Measurements from ENCODE around the gene PRM2. TPM values are rescaled to one million over a fixed set of nuclear protein-coding genes. Genes with fewer than 3 reads are reported as not detected.

Gene PRM2
- total and polyA plus RNA-seq, 2 donors (not counting 1 experiment from before 2014, with no cell fraction given) = not detected

DNA sequence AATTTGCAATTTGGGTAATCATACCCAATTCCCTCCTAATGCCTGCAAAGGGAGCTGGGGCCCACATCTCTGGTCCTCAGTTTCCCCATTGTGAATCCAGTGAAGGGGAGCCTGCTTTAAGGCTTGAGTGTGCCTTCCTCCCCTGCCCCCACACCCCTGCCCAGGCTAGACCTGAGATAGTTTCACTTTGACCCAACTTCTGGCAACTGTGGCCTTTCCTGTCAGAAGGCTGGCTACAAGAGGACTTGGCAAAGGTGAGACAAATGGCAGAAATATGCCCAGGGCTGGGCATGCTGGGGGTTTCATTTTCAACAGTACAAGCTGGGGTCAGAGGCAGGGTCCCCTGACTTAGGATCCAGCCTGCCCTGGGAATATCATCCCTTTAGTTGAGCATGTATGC lies 30.3 kb downstream of the PRM2 start:
- no peak for DNase-seq (ENCODE audit: low read depth in 2 of 2)
- Histone ChIP-seq H3K9ac (ENCODE audit: insufficient read depth, low read length) (no peak overlapping the region), H3K9me3 (ENCODE audit: control insufficient read depth, insufficient read depth, low read depth, low read length) (no peaks in the 10 kb centered on the region), H3K27ac (ENCODE audit: insufficient read depth, low read length) (no peak overlapping the region), H3K4me1 (ENCODE audit: control insufficient read depth, extremely low read depth, insufficient read depth, low read length) (no peaks in the 10 kb centered on the region), H3K4me3 (replicated peaks in 1 of 4; ENCODE audit: control extremely low read depth in 1 of 4, insufficient read depth in 1 of 4, low read depth in 3 of 4, low read length in 4 of 4) (no peak overlapping the region), H3K79me2 (ENCODE audit: control insufficient read depth, insufficient read depth, low read length) (no peaks in the 10 kb centered on the region), H3K36me3 (ENCODE audit: control insufficient read depth, insufficient read depth, low read length) (no peaks in the 10 kb centered on the region), H3K4me2 (ENCODE audit: extremely low read depth, insufficient read depth, low read length) (no peak overlapping the region), H4K20me1 (ENCODE audit: control insufficient read depth, extremely low read depth, insufficient read depth, low read length) (no peaks in the 10 kb centered on the region), H3K27me3 (ENCODE audit: control insufficient read depth, insufficient read depth, low read length) (peaks cover 3% of the 10 kb centered on the region), H2AFZ (ENCODE audit: low read length) (no peak overlapping the region)
- TF ChIP-seq EZH2 (IDR thresholded peaks at IDR 0.05; ENCODE audit: low read length, missing control alignments) (no peak), CTCF (conservative IDR thresholded peaks at IDR 0.05 in 1 of 2, IDR thresholded peaks at IDR 0.05 in 1 of 2; ENCODE audit: low read depth in 1 of 2, low read length in 2 of 2) (no peak)

DNA sequence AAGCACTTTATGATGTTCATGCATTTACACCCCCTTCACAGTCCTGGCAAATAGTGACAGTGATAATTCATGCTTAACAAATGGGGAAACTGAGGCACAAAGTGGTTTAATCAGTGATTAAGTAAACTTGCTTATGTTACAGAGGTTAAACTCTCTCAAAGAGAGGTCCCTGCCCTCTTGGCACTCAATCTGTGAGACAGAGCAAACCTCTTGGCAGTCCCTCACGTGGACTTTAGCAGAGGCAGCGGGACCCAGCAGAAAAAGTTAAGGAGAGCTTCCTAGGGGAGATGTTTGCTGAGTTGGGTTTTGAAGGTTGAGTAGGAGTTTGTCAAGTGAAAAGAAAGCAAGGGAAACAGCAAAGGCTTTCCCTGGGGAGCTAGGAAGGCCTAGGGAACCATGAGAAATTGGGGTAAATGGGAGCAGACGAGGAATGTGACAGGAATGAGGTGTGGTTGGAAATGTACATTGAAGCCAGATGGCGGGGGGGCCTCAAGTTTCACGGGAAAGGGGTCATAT lies 31.0 kb downstream of the PRM2 start:
- no peak for DNase-seq (ENCODE audit: low read depth in 2 of 2)
- Histone ChIP-seq H2AFZ (ENCODE audit: low read length) (no peak overlapping the region), H3K27ac (ENCODE audit: insufficient read depth, low read length) (no peak overlapping the region), H3K27me3 (ENCODE audit: control insufficient read depth, insufficient read depth, low read length) (peaks cover 3% of the 10 kb centered on the region), H4K20me1 (ENCODE audit: control insufficient read depth, extremely low read depth, insufficient read depth, low read length) (no peaks in the 10 kb centered on the region), H3K9me3 (ENCODE audit: control insufficient read depth, insufficient read depth, low read depth, low read length) (no peaks in the 10 kb centered on the region), H3K4me2 (ENCODE audit: extremely low read depth, insufficient read depth, low read length) (no peak overlapping the region), H3K9ac (ENCODE audit: insufficient read depth, low read length) (no peak overlapping the region), H3K79me2 (ENCODE audit: control insufficient read depth, insufficient read depth, low read length) (no peaks in the 10 kb centered on the region), H3K4me1 (ENCODE audit: control insufficient read depth, extremely low read depth, insufficient read depth, low read length) (no peaks in the 10 kb centered on the region), H3K4me3 (replicated peaks in 1 of 4; ENCODE audit: control extremely low read depth in 1 of 4, insufficient read depth in 1 of 4, low read depth in 3 of 4, low read length in 4 of 4) (no peak overlapping the region), H3K36me3 (ENCODE audit: control insufficient read depth, insufficient read depth, low read length) (no peaks in the 10 kb centered on the region)
- TF ChIP-seq CTCF (conservative IDR thresholded peaks at IDR 0.05 in 1 of 2, IDR thresholded peaks at IDR 0.05 in 1 of 2; ENCODE audit: low read depth in 1 of 2, low read length in 2 of 2) (no peak), EZH2 (IDR thresholded peaks at IDR 0.05; ENCODE audit: low read length, missing control alignments) (no peak)

DNA sequence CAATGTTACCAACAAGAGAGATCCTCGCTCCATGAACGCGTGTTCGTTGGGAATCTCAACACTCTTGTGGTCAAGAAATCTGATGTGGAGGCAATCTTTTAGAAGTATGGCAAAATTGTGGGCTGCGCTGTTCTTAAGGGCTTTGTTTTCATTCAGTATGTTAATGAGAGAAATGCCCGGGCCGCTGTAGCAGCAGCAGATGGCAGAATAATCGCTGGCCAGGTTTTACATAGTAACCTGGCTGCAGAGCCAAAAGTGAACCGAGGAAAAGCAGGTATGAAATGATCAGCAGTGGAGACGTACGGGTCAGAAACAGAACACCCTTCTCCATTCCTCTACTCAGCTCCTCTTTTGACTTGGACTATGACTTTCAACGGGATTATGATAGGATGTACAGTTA lies 33.6 kb downstream of the PRM2 start:
- H2AFZ ChIP-seq (ENCODE audit: low read length) = no peak overlapping the region
- TF ChIP-seq CTCF (conservative IDR thresholded peaks at IDR 0.05 in 1 of 2, IDR thresholded peaks at IDR 0.05 in 1 of 2; ENCODE audit: low read depth in 1 of 2, low read length in 2 of 2) (no peak), EZH2 (IDR thresholded peaks at IDR 0.05; ENCODE audit: low read length, missing control alignments) (no peak)
- no peaks in the 10 kb centered on the region for H3K79me2 ChIP-seq (ENCODE audit: control insufficient read depth, insufficient read depth, low read length)
- H3K4me3 ChIP-seq (replicated peaks in 1 of 4; ENCODE audit: control extremely low read depth in 1 of 4, insufficient read depth in 1 of 4, low read depth in 3 of 4, low read length in 4 of 4) = no peak overlapping the region
- no peaks in the 10 kb centered on the region for H3K9me3 ChIP-seq (ENCODE audit: control insufficient read depth, insufficient read depth, low read depth, low read length)
- H3K4me1 ChIP-seq (ENCODE audit: control insufficient read depth, extremely low read depth, insufficient read depth, low read length) = no peaks in the 10 kb centered on the region
- H3K9ac ChIP-seq (ENCODE audit: insufficient read depth, low read length) = no peak overlapping the region
- H3K36me3 ChIP-seq (ENCODE audit: control insufficient read depth, insufficient read depth, low read length) = no peaks in the 10 kb centered on the region
- DNase-seq (ENCODE audit: low read depth in 2 of 2) = no peak
- no peak overlapping the region for H3K27ac ChIP-seq (ENCODE audit: insufficient read depth, low read length)
- H3K4me2 ChIP-seq (ENCODE audit: extremely low read depth, insufficient read depth, low read length) = no peak overlapping the region
- no peaks in the 10 kb centered on the region for H4K20me1 ChIP-seq (ENCODE audit: control insufficient read depth, extremely low read depth, insufficient read depth, low read length)
- peaks cover 3% of the 10 kb centered on the region for H3K27me3 ChIP-seq (ENCODE audit: control insufficient read depth, insufficient read depth, low read length)

All from fibroblast of lung (primary cell).